Stimulated activated naive CD8-positive, alpha-beta T cell treated with anti-CD3 and anti-CD28 coated beads, Interleukin-15, amount 100 ng/mL, for 72 hours (primary cell): Measurements from ENCODE around the gene FAM120AOS.
"Not testable (repeated sequence)": the region's sequence is repeated elsewhere in the genome, so short reads cannot be mapped to it uniquely, and the experiment has no call there.

ENCODE experiments used
- ATAC-seq: fragments of 150-1000 bp; cut with Tn5 transposase; 2 replicates; pipeline ENCODE4 v1.10.0; 2021; ENCODE audit warnings: mild to moderate bottlenecking, moderate library complexity
- DNase-seq, 2 donors: peaks; one replicate each; pipeline ENCODE4 v3.0.0; 2021 to 2022
- H3K27ac Mint-ChIP-seq, 2 donors: one replicate each; pipeline ENCODE4 v1.8.0; 2022; ENCODE audit warnings: mild to moderate bottlenecking in 2 of 2, mixed read lengths in 2 of 2, moderate library complexity in 2 of 2
- H3K27me3 Mint-ChIP-seq: one replicate; pipeline ENCODE4 v1.8.0; 2022; ENCODE audit warnings: mixed read lengths
- H3K4me1 Mint-ChIP-seq: one replicate; pipeline ENCODE4 v1.8.0; 2022; ENCODE audit warnings: mild to moderate bottlenecking, mixed read lengths
- H3K4me3 Mint-ChIP-seq, 2 donors: one replicate each; pipeline ENCODE4 v1.8.0; 2022; ENCODE audit warnings: mild to moderate bottlenecking in 2 of 2, mixed read lengths in 2 of 2, moderate library complexity in 1 of 2
- H3K9me3 Mint-ChIP-seq, 2 donors: one replicate each; pipeline ENCODE4 v1.8.0; 2022; ENCODE audit warnings: mixed read lengths in 2 of 2

The FAM120AOS gene

GRCh38 chr9:93459432-93459847 is 6.1 kb upstream of the FAM120AOS start:
- no peaks in the 10 kb centered on the region for H3K27me3 Mint-ChIP-seq
- H3K9me3 Mint-ChIP-seq = no peaks in the 10 kb centered on the region
- H3K27ac Mint-ChIP-seq = no peak overlapping the region
- ATAC-seq (no peak), DNase-seq (no peak)
- H3K4me1 Mint-ChIP-seq = peaks cover 82% of the 10 kb centered on the region
- no peak overlapping the region for H3K4me3 Mint-ChIP-seq

GRCh38 chr9:93458712-93459111 is 5.3 kb upstream of the FAM120AOS start:
- ATAC-seq (no peak), DNase-seq (no peak)
- H3K27ac Mint-ChIP-seq = no peak overlapping the region
- H3K4me3 Mint-ChIP-seq = no peak overlapping the region
- no peaks in the 10 kb centered on the region for H3K9me3 Mint-ChIP-seq
- peaks cover 81% of the 10 kb centered on the region for H3K4me1 Mint-ChIP-seq
- H3K27me3 Mint-ChIP-seq = no peaks in the 10 kb centered on the region

DNA sequence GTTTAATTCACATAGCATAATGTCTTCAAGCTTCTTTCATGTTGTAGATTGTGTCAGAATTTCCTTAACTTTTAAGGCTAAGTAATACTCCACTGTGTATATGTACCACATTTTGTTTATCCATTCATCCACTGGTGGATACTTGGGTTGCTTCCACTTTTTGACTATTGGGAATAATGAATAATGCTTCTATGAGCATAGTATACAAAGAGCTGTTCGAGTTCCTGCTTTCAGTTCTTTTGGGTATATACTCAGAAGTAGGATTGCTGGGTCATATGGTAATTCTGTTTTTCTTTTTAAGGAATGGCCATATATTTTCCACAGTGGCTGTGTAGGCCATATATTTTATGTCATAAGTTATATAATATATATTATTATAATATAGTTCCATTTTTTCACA is 3.6 kb upstream of the FAM120AOS start:
- Mint-ChIP-seq H3K4me3 (peak overlapping the region in 1 of 2 donors; percentile 53), H3K27me3 (no peaks in the 10 kb centered on the region), H3K9me3 (no peaks in the 10 kb centered on the region), H3K27ac (no peak overlapping the region), H3K4me1 (peaks cover 67% of the 10 kb centered on the region)
- DNase-seq (no peak), ATAC-seq (no peak)

GRCh38 chr9:93456504-93456903 is 3.1 kb upstream of the FAM120AOS start:
- DNase-seq (no peak), ATAC-seq (no peak)
- peak overlapping the region in 1 of 2 donors; percentile 36 for H3K27ac Mint-ChIP-seq
- H3K4me1 Mint-ChIP-seq = peaks cover 67% of the 10 kb centered on the region
- no peaks in the 10 kb centered on the region for H3K9me3 Mint-ChIP-seq
- H3K27me3 Mint-ChIP-seq = no peaks in the 10 kb centered on the region
- peak overlapping the region; percentile 9 to 53 for H3K4me3 Mint-ChIP-seq

DNA sequence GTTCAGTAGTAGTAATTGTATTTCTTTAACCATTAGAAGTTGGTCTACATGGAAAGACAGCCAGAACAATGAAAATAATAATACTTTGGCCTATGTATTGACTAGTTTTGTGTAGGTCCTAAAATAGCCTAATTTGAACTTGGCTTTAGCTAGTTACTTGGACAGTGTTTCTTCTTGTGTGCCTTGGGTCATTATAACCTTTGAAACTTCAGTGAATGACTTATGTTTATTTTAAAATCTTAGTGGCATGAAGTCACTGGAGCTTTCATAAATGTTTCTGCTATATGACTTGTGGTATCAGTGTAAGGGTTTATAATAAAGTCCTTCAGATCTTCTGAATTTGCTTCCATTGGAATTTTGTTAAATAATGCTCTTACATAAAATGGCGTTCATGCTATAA is 2.6 kb upstream of the FAM120AOS start:
- Mint-ChIP-seq H3K27me3 (no peaks in the 10 kb centered on the region), H3K4me1 (peaks cover 64% of the 10 kb centered on the region), H3K9me3 (no peaks in the 10 kb centered on the region), H3K4me3 (peak overlapping the region; percentile 9 to 53), H3K27ac (peak overlapping the region in 1 of 2 donors; percentile 36)
- ATAC-seq = no peak
- no peak for DNase-seq

GRCh38 chr9:93452710-93453046 is 703 bp downstream of the FAM120AOS start:
- ATAC-seq (peak; percentile 0), DNase-seq (no peak)
- H3K27ac Mint-ChIP-seq = peak overlapping the region; percentile 90 to 97
- no peaks in the 10 kb centered on the region for H3K9me3 Mint-ChIP-seq
- peaks cover 48% of the 10 kb centered on the region for H3K4me1 Mint-ChIP-seq
- H3K4me3 Mint-ChIP-seq = peak overlapping the region; percentile 85 to 96
- no peaks in the 10 kb centered on the region for H3K27me3 Mint-ChIP-seq

GRCh38 chr9:93451849-93452709 is 1.3 kb downstream of the FAM120AOS start:
- Mint-ChIP-seq H3K27ac (peak overlapping the region; percentile 90 to 99), H3K27me3 (no peaks in the 10 kb centered on the region), H3K4me1 (peaks cover 42% of the 10 kb centered on the region), H3K4me3 (peak overlapping the region; percentile 85 to 96), H3K9me3 (no peaks in the 10 kb centered on the region)
- peak; percentile 53 to 63 for DNase-seq
- peak; percentile 43 for ATAC-seq

DNA sequence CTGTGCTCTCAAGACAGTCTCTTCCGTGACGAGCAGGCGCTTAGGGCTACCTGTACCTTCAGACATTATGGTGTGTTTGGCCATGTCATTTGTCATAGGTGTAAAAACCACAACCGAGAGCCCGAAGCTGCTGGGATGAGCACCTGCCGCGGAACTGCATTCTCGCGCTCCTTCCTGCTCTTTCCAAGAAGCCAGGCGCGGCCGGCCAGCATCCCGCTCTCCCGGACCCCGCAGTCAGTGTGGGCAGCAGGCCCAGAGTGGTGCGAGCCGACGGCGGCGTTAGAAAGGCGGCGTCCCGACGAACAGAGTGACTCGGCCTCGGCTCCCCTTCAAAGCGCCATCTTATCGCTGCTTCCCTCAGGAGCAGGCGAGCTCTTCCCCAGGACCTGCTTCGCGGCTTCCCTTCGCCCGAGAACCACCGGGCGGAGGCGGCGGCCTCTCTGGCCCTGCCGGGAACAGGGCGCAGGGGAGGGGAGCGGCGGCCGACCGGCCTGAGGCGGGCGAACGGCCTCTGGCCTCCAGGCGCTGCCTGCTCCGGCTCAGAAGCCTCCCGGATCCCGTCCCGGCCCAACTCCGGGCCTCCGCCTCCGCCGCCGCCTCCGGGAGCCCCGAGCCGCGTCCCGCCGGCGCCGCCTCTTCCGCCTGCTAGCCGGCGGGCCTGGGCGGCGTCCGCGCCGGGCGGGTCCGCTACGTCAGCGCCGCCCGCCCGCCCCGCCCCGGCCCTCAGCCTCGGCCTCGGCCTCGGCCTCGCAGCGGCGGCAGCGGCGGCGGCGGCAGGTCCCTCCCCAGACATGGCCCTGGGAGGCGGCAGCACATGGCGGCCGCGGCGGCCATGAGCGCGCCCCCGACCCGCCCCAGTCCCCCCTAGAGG is 2.2 kb downstream of the FAM120AOS start, which contains the start of gene FAM120A:
Gene FAM120A (plus strand): TSS at position 741 of the 871 bp plus-strand sequence. CDS start 231 bp downstream, outside the sequence.
- DNase-seq (peak; percentile 70 to 72), ATAC-seq (peak; percentile 86)
- Mint-ChIP-seq H3K4me1 (peaks cover 39% of the 10 kb centered on the region), H3K4me3 (peak within 1 kb of the TSS; percentile 86 to 96), H3K27me3 (no peaks in the 10 kb centered on the region), H3K27ac (peak within 1 kb of the TSS; percentile 95 to 99), H3K9me3 (no peaks in the 10 kb centered on the region)

DNA sequence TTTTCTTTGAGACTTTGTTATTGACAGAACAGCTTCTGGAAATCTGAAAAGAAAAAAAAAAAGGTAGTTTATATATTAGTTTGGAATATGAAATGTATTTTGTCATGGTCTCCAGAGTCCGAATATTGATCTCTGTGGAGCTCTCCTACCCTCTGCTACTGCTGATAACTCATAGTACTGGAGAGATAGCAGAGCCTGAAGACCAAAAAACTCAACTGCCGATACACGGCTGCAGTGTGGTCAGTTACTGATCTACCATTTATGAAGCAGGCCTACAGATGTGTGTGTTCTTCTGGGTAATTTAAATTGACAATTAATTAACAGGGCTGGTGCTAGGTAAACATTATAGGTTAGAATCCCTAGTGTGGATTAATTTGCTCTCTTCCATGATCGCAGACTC is 5.7 kb downstream of the FAM120AOS start:
- no peaks in the 10 kb centered on the region for H3K27me3 Mint-ChIP-seq
- no peaks in the 10 kb centered on the region for H3K9me3 Mint-ChIP-seq
- H3K4me3 Mint-ChIP-seq = no peak overlapping the region
- H3K27ac Mint-ChIP-seq = no peak overlapping the region
- ATAC-seq (no peak), DNase-seq (no peak)
- H3K4me1 Mint-ChIP-seq = peaks cover 20% of the 10 kb centered on the region

DNA sequence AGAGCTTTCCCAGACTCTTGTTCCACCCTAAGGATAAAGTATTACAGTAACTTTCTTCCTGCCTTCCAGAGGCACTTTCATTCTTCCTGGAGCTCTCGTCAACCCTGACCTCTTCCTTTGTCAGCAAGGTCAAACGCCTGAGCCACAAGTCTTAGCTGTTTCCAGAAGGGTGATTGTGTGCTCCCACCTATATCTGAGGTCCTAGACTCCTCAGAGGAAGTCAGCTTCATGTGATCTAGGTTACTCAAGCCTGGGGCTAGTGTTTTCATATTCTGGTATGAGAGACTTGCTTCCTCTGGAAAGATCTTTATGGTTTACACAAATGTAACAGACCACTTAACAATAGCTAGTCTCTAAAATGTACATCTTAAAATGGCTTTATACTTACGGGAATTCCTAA is 7.3 kb downstream of the FAM120AOS start:
- DNase-seq (no peak), ATAC-seq (no peak)
- Mint-ChIP-seq H3K4me1 (peaks cover 20% of the 10 kb centered on the region), H3K27ac (peak overlapping the region in 1 of 2 donors; percentile 5), H3K27me3 (no peaks in the 10 kb centered on the region), H3K9me3 (no peaks in the 10 kb centered on the region), H3K4me3 (no peak overlapping the region)

GRCh38 chr9:93440896-93441580 is 12.3 kb downstream of the FAM120AOS start:
- ATAC-seq (no peak), DNase-seq (no peak)
- H3K4me1 Mint-ChIP-seq = no peaks in the 10 kb centered on the region
- H3K4me3 Mint-ChIP-seq = no peak overlapping the region
- H3K27ac Mint-ChIP-seq = peak overlapping the region in 1 of 2 donors; percentile 56
- no peaks in the 10 kb centered on the region for H3K27me3 Mint-ChIP-seq
- no peaks in the 10 kb centered on the region for H3K9me3 Mint-ChIP-seq

GRCh38 chr9:93439301-93439700 is 14.1 kb downstream of the FAM120AOS start:
- not testable (repeated sequence) for DNase-seq, H3K4me1 Mint-ChIP-seq, H3K27me3 Mint-ChIP-seq, ATAC-seq, H3K4me3 Mint-ChIP-seq, H3K27ac Mint-ChIP-seq, H3K9me3 Mint-ChIP-seq

GRCh38 chr9:93437996-93438395 is 15.4 kb downstream of the FAM120AOS start:
- Mint-ChIP-seq H3K4me1 (no peaks in the 10 kb centered on the region), H3K9me3 (no peaks in the 10 kb centered on the region), H3K27ac (no peak overlapping the region), H3K27me3 (no peaks in the 10 kb centered on the region), H3K4me3 (no peak overlapping the region)
- ATAC-seq (no peak), DNase-seq (no peak)

DNA sequence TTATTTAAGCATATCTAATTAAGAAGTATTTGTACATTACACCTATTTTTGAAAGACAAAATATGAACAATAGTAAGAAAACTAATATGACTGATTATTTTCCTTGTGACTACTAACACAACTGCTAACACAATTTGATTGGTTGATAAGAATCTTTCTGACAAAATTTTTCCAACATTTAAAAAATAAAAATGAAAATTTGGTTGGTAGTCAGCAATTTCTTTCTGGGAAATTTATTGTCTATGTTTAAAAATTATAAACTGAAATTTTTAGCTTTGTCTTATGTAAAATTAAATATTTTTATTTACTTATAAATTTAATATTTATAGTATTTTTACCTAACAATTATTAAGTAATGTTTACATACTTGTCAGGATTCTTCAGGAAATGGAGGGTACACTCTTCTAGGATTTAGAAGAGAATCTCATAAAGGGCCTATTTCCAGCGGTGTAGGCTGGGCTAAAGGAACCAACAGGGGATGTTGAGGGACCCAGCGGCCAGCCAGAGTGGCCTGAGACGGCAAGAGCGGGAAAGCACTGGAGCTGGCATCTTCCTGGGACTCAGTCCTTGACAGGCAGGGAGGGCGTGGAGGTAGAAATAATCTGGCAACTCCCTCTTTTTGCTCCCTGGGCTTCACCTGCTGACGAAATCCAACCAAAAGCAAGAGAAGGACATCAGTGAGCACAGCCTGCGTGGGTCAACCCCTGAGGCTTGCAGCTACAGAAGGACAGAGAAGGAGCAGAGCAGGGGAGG is 16.6 kb downstream of the FAM120AOS start:
- Mint-ChIP-seq H3K27me3 (no peaks in the 10 kb centered on the region), H3K4me3 (no peak overlapping the region), H3K27ac (no peak overlapping the region), H3K4me1 (peaks cover 2% of the 10 kb centered on the region), H3K9me3 (no peaks in the 10 kb centered on the region)
- no peak for DNase-seq
- ATAC-seq = no peak

DNA sequence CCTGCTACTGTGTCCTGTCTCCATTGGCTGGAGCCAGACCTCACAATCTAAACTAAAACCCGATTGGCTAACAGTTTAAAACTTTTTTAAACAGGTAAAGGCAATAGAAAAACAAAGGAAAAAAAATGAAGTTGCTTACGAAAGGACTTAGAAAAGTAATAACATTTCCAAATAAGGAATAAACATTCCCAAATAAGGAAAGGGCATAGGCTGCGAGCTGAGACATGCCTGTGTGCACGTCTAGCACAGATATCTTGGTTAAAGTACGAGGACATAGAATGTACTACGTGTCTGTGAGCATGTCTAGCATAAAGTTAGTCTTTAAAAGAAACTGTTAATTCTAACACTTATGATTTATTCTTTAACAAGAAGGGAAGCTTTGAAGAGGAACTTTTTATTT is 17.2 kb downstream of the FAM120AOS start:
- Mint-ChIP-seq H3K27ac (no peak overlapping the region), H3K9me3 (no peaks in the 10 kb centered on the region), H3K4me3 (no peak overlapping the region), H3K4me1 (peaks cover 4% of the 10 kb centered on the region), H3K27me3 (no peaks in the 10 kb centered on the region)
- no peak for ATAC-seq
- no peak for DNase-seq
